GM18511 (cell line): Measurements from ENCODE around the gene CNKSR3.

Experiments used
- ATAC-seq: cut with Tn5 transposase; IDR thresholded peaks from one replicate; pipeline ENCODE4 v1.9.1; 2021; ENCODE audit warnings: mild to moderate bottlenecking, moderate library complexity; ENCODE audit not compliant: unreplicated experiment

The CNKSR3 gene

DNA sequence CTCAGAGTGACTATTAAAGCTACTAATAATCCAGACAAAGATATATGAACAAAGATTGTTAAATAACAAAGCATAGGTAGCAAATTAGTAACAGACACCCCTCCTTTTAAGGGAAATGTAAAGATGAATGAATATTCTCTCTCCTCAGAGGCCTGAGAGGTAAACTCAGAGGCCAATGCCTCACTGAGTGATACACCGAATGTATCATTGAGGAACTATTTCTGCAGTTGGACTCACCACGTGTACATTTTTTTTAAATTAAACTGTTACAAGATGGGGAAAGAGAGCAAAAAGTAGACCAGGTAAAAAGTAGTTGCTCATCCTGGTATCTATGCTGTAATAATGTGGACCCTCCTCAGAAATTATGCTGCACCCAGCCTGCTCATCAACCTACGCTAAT is 81.6 kb downstream of the CNKSR3 start:
- no peak for ATAC-seq

DNA sequence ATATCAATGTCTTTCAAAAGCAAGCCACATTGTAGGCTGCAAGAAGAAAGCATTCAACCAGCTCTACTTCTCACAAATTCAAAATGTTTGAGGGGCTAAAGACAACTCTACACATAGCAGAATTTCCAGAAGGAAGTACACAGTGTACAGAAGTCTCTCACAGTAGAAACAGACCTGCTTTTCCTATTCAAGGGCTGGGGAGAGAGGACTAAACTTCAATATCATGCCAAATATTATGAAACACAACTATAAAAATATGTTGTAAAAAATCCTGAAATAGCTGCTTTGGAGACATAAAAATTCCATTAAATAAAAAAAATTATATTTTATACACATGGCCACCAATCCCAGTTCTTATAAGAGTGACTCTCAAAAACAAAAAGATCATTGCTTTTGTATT is 83.0 kb downstream of the CNKSR3 start:
- ATAC-seq = no peak

DNA sequence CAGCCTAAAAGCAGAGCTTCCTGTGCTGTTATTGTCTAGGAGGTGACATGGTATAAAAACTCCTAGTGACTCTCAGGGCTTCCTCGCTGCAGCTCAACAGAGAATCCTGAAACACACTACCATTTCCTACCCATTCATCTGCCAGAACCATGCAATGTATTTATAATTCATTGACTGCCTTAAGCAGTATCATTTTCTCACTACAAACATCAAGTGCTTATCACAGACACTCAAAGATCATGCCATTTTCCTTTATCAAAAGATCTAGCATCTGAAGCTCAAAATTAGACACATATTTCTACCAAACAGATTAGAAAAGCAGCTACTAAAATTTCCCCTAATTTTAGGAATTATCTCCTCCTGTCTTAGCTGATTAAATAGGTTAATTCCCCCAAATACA is 83.5 kb downstream of the CNKSR3 start:
- no peak for ATAC-seq

DNA sequence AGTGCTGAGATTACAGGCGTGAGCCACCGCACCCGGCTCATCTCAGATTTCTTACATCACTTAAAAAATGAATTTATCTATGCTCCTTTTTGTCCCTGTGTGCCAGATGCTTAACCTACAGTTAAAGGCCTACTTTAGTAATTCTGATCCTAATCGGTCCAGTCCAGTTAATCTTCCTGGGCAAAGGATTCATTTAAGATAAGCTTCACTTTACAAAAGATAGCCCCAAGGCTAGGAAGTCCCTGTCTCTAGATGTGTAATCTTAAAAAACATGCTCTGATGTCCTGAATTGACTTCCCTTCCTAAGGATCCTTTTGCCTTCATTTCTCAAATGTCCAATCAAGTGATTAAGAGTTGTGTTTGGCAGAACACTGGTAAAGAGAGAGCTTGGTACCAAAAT is 85.5 kb downstream of the CNKSR3 start:
- ATAC-seq = no peak

DNA sequence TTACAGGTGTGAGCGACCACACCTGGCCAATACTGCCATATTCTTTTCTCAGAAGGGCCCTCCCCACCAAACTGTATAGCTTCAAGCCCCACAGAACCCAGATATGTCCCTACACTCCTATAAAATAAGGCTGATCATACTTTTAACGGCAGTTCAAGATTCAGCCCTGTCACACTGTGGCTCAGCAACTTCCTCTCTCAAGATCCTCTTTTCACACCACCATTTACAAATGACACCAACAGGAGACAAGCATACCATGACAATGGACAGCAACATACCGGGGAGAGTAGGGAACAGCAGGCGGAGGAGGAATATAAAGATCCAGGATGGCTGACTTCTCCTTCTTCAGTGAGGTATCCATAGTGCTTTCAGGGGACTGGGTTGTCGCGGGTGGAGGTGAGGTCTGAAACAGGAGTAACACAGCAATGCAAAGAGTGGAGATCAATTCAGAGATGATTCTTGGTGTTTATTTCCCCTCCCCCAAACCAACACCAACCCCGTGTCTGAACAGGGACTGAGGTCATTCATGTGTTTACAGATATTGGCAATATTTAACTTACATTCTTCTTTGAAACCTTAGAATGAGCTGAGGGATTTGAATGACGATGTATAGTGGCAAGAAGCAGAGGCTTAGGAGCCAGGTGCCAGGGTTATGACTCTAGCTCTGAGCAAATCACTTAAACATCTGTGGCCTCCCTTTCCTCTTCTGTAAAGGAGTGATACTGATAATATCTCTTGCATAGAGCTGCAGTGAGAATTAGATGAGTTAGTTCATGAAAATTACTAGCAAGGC is 96.3 kb downstream of the CNKSR3 start:
- peak; percentile 62 for ATAC-seq

DNA sequence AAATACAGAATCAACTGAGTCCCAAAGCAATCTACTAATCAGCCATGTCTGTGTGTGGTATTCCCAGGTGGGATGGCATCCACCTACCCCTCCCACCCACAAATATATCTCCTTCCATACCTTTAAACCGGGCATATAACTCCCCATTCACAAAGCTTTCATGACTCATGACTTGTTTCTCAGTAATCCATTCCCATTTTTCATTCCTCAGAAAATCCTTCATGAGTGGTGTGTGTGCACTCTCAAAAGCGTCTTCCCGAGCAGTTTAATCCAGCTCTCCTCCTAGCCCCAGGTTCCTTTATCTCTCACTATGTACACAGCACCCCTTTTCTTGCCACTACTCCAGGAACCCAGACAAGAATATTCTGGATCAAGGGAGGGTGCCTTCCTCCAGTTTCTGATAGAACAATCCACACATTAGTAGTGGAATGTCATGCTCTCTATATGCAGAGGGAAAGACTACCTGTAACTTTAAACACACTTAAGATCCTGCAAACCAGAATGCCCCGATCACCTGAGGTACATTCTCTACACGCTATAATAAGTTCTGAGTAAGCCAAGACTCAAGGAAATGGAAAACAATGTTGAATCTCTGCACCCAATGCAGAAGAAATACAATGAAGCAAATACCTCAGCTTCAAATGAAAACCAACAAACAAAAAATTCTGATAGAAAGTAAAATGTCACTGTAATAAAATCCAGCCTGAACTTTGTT is 98.2 kb downstream of the CNKSR3 start:
- ATAC-seq = no peak

DNA sequence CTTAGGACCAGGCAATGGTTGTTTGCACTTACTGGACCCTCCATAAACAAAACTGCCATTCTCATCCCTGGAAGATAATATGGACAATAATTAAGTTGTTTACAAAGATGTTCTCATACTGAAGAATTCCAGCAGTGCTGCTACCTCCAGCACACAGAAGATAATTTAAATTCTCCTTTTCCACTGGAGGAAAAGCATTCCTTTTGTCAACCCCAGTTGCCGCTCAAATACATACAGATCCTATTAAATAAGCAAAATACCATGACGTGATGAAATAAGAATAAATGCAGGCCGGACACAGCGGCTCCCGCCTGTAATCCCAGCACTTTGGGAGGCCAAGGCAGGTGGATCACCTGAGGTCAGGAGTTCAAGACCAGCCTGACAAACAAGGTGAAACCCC is 99.4 kb downstream of the CNKSR3 start:
- no peak for ATAC-seq

DNA sequence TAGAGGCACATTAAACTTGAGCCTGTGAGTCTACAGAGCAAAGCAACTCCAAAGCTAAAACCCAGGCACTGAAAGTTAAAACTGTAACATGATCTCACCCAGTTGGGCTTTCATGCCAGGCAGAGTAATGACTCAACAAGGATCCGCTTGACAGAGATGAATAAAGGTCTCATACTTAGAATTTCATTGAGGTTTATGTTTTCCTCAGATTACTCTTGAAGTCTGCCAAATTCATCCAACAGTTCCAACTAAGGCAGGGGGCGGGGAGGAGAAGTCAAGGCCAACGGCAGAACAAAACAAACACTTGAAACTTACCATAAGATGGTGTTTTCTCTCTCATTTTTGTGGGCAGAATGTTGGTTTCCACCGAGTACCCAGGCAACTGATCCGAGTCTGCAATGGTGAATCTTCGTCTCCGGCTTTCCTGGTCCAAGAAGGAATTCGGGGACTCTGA is 99.8 kb downstream of the CNKSR3 start:
- ATAC-seq = peak; percentile 63

DNA sequence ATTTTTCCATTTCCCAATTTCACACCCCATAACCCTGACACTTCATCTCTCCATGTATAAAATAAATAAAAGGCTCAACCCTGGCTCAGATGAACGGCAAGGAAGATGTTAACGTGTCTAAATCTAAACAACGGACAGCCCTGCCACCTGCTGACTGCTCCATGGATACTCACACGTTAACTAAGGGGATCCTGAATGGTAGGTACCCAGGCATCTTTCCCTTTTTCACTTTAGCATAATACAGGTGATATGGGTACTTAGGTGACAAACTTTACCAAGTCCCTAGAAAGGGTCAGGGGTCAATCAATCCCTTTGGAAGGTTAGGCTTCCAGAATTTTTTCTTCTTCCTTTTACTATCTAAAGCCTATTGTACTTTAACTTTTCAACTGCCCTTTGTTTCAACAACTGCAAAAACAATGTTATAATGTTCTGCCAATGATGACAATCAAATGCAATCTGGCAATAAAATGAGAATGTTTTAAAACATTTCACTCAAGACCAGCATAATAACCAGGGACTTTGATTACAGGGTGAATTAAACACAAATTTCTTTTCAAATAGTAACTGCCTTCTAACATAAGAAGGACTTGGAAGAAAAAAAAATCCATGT is 101.5 kb downstream of the CNKSR3 start:
- ATAC-seq = no peak

DNA sequence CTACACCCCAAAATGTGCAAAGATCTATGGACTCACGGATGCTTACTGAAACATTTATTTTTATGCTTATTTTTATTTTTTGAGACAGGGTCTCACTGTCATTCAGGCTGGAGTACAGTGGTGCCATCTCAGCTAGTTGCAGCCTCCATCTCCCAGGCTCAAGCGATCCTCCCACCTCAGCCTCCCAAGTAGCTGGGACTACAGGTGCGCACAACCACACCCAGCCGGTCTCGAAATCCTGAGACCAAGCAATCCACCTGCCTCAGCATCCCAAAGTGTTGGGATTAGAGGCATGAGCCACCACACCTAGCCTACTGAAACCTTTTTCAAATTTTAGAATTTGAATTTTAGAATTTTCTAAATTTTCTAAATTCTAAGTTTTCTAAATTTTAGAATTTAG is 103.0 kb downstream of the CNKSR3 start:
- ATAC-seq = no peak

DNA sequence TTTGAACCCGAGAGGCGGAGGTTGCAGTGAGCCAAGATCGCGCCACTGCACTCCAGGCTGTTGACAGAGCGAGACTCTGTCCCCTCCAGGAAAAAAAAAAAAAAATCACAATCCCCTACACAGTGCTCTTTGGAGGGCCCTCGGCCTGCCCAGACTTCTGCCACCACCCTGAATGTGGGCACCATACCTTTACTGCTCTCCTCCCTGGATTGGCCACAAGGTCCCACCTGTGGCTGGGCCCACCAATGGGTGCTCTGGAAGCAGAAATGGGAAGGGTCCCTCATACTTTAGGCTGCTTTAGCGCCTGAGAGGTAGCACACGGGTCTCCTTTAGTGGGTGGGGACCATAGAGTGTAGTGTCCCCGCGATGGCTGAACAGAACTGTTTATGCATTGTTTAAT is 103.6 kb downstream of the CNKSR3 start:
- no peak for ATAC-seq

DNA sequence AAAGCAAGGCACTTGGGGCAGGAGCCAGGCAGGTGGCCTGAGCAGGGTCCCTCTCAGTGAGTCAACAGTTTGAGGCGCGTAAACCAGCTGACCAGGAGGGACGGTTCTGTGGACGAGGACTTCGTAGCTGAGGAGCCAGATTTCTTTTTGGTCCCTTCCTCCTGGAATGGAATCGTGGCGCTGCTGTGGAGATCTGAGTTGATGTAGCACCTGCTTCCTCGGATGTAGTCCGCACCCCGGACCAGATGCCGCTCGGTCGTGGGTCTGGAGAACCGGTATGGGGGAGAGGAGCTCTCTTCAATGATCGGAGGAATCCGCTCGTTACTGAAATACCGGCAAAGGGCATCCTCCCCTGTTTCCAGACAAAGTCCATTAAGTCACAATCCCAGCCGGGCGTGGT is 104.2 kb downstream of the CNKSR3 start:
- no peak for ATAC-seq

DNA sequence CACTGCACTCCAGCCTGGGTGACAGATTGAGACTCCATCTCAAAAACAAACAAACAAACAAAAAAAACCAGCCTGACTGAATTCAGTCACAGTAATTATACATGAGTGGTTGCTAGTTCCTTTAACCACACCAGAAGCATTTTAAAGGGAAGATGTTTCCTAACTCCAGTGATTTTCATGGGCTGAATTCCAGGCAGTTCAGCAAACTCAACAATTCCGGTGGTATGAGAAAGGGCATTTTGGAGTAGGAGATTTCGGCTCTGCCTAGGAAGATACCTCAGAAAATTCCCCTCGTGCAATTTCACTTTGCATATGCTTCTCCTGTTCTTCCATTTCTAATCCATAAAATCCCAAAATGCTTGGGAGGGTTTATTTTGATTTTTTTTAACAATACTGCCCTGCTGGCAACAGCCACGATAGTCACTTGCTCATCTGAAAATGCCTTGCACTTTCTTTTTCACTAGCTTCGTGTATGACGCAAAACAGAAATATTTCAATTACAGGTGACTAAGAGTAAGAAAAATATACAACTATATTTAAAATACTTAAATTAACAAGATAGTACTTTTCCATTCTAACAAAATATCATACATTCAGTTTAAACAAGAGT is 105.6 kb downstream of the CNKSR3 start:
- ATAC-seq = no peak

DNA sequence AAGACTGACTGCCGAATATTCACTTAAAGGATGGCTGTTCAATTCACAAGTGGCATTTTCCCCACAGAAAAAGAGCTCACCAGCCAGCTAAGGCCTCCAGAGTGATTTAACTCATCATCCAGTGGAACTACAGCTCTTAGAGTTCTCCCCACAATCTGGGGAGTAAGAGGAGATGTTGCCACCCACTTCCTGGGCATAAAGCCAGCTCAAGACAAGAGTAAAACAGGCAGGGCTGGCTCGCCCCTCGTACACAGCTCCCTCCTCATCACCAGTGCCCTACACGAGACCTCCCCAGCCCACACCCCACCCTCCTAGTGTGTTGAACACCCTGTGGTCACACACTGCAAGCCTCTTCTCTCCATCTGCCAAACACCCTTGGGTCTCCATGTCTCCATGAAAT is 106.7 kb downstream of the CNKSR3 start:
- ATAC-seq = peak; percentile 59

DNA sequence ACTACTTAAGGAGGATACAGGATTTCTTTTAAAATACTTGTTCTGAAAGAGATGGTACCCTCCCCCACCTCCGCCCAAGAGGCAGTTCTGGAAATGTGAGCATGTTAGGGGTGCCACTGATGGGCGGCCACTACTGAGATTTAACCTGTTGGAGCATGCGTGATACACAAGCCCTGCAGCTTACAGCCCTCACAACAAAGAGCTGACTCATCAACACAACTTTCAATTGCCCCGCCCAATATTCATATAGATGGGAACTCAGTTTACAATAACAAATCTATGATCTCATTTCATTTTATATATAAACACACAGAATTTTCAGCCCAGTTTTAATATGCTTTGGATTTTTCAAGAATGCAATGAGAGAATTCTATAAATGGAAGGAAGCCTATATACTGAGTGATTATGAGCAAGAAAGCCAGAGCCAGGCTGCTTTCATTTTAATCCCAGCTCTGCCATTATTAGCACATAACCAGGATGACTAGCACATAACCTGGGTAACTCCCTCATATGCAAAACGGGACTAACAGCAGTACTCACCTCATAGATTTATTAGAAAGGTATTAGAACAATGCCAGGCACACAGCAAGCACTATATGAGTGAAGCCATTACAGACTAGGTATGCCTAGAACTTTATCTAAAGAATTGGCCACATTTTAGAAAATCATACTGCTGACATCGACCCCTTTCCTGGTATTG is 108.3 kb downstream of the CNKSR3 start:
- no peak for ATAC-seq

DNA sequence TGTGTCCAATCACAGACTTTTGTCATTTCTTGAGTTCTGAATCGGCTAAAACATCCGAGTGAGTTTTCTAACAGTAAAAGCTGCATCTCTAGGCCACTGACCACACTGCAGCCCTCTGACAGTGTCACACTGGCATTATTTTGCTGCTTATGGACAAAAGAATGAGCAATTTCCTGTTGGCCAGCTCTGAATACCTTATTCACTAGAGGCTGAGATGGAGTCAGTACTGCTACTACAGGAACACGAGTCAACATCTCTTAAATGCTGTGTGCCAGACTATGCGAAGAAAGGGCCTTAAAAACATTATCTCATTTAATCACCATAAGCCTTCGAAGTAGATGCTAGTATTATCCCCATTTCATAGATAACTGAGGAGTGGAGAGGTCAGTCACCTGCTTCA is 111.4 kb downstream of the CNKSR3 start:
- ATAC-seq = no peak

DNA sequence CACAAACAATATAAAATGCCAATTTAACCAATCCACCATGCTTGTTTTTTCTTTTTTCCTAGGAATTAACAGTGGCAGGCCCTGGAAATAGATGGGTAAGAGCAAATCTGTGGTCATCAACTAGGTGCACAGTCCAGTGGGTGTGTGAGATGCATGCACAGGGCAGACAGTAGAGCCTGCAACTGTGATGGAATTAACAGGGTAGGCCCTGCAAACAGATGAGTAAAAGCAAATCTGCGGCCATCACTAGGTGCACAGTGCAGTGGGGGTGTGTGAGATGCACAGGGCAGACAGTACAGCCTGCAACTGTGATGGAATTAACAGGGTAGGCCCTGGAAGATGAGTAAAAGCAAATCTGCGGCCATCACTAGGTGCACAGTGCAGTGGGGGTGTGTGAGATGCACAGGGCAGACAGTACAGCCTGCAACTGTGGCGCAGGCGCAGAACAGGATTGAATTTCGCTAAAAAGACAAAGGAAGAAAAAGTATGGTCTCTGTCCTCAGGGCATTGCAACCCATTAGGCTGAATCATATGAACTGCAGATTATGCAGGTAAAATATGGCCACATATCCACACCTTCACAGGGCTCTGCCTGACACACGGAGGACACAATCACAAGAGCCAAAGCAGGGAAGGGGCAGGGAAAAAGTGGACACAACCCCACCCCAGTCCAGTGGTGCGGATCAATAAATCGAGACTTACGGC is 112.8 kb downstream of the CNKSR3 start:
- no peak for ATAC-seq

DNA sequence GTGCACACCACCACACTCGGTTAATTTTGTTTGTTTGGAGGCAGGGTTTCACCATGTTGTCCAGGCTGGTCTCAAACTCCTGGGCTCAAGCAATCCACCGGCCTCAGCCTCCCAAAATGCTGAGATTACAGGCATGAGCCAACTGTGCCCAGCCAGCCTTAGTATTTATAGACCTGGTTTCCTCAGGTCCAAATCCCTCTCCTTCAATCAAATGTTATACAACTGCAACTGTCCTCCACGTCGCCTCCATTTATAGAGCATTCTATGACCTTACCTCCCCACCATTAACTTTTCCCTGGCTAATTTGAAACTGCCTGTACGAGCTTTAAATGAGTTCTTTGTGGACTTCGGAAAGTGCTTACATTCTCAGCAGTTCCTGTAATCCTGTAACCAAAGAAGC is 114.6 kb downstream of the CNKSR3 start:
- ATAC-seq = no peak

DNA sequence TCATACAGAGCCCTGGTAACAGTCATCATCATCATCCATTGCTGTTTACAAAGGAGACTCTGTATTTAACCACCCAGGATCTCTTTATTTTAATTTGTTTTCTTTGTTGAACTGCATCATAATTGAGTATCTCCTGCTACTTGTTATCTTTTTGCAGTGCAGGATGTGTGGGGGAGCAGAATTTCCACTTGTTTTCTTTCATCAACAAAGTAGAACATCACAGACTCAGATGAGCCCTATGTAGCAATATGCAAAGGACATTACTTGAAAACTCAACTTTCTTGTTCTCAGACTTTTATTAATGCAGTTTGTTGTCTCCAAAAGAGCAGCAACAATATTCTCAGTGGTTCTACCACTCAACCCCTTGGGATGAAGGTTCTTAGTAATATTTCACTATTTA is 115.2 kb downstream of the CNKSR3 start:
- ATAC-seq = no peak

DNA sequence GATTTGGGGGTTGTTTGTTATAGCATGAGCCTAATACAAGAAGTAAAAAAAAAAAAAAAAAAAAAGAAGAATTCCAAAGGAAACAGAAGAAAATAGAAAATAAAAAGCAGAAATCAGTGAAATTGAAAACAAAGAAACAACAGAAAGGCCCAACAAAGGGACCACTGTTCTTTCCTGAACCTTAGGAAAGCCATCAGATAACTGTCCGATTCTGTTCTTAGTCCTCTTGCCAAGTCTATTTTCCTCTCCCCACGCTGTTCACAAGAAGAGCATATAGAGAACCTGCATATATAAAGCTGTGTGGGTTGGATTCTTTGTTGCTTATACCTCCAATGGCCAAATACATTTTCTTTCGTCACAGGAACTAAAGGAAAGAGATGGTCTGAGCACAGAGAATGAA is 115.9 kb downstream of the CNKSR3 start:
- ATAC-seq = no peak
